NCI-H2081 treated with DMSO at 0.1 percent for 48 hours (cell line): Measurements from ENCODE around the gene ST8SIA6.
A peak's percentile ranks its signal among the peaks of the same experiment; 100 is the strongest.
"Not testable (repeated sequence)": the region's sequence is repeated elsewhere in the genome, so short reads cannot be mapped to it uniquely, and the experiment has no call there.

ENCODE experiments used
- DNase-seq: peaks from one replicate; lab custom pipeline; 2025; lab: John Stamatoyannopoulos, UW

The ST8SIA6 gene

GRCh38 chr10:17457083-17457482, 2.7 kb upstream of the ST8SIA6 start:
- DNase-seq = no peak

- DNase-seq = no peak
These were observed 1.7 kb upstream of the ST8SIA6 start for GRCh38 chr10:17456032-17456548.

- no peak for DNase-seq
These were observed 673 bp upstream of the ST8SIA6 start for GRCh38 chr10:17455015-17455520.

GRCh38 chr10:17453373-17454091, 863 bp downstream of the ST8SIA6 start:
- DNase-seq = no peak

- no peak for DNase-seq
These were observed 1.4 kb downstream of the ST8SIA6 start for GRCh38 chr10:17453035-17453372.

- no peak for DNase-seq
These were observed 2.1 kb downstream of the ST8SIA6 start for GRCh38 chr10:17452060-17452841.

GRCh38 chr10:17450024-17450423, 4.4 kb downstream of the ST8SIA6 start:
- DNase-seq = no peak

GRCh38 chr10:17445400-17445998, 8.9 kb downstream of the ST8SIA6 start:
- no peak for DNase-seq

- DNase-seq = no peak
These were observed 10.0 kb downstream of the ST8SIA6 start for GRCh38 chr10:17444388-17444714.

- DNase-seq = no peak
These were observed 10.5 kb downstream of the ST8SIA6 start for GRCh38 chr10:17443707-17444387.

GRCh38 chr10:17438583-17438982, 15.8 kb downstream of the ST8SIA6 start:
- DNase-seq = no peak

GRCh38 chr10:17436578-17436977, 17.8 kb downstream of the ST8SIA6 start:
- DNase-seq = not testable (repeated sequence)

- no peak for DNase-seq
These were observed 18.4 kb downstream of the ST8SIA6 start for GRCh38 chr10:17435953-17436352.

- DNase-seq = no peak
These were observed 19.2 kb downstream of the ST8SIA6 start for GRCh38 chr10:17435187-17435586.

- no peak for DNase-seq
These were observed 21.7 kb downstream of the ST8SIA6 start for GRCh38 chr10:17432723-17433122.

GRCh38 chr10:17431871-17432311, 22.5 kb downstream of the ST8SIA6 start:
- no peak for DNase-seq

- peak; percentile 10 for DNase-seq
These were observed 23.6 kb downstream of the ST8SIA6 start for GRCh38 chr10:17430647-17431355.

GRCh38 chr10:17429490-17429889, 24.9 kb downstream of the ST8SIA6 start:
- DNase-seq = no peak

- DNase-seq = no peak
These were observed 25.9 kb downstream of the ST8SIA6 start for GRCh38 chr10:17428351-17429097.

GRCh38 chr10:17427666-17428350, 26.6 kb downstream of the ST8SIA6 start:
- DNase-seq = no peak
